ENCODE results near the gene CDK5RAP2.

- TF ChIP-seq CTCF (conservative IDR thresholded peaks at IDR 0.05; ENCODE audit: low read length) (no peak), EZH2phosphoT487 (IDR thresholded peaks at IDR 0.05; ENCODE audit: borderline replicate concordance) (no peak)
Measured at GRCh38 chr9:120567874-120568273, 12.1 kb downstream of the CDK5RAP2 start.
